SK-N-SH (cell line): Measurements from ENCODE around the gene CHCHD3. TPM values are rescaled to one million over a fixed set of nuclear protein-coding genes. Genes with fewer than 3 reads are reported as not detected.

Experiments
- CTCF ChIA-PET: fragments of 300-600, 350-600 bp; formaldehyde crosslinking; extraction: SDS; loops from one replicate; lab custom pipeline; 2021; lab: Yijun Ruan, JAX
- POLR2A ChIA-PET: fragments of 350-600 bp; sonication (Branson Sonifier 250); formaldehyde crosslinking; extraction: SDS; loops from one replicate; lab custom pipeline; 2020; ENCODE audit warnings: antibody characterized with exemption, inconsistent platforms; lab: Yijun Ruan, JAX
- DNase-seq: peaks from one replicate; pipeline ENCODE4 v3.0.0; 2012
- H2AFZ ChIP-seq: fragments of 200-600 bp; sonication (generic); 2 replicates; pipeline ENCODE4 v1.8.1; 2016; ENCODE audit warnings: antibody characterized with exemption, mild to moderate bottlenecking, low read depth
- H3F3A ChIP-seq: fragments of 200-600 bp; sonication (generic); replicated peaks from 2 replicates; pipeline ENCODE3; 2016; ENCODE audit warnings: antibody characterized with exemption, mild to moderate bottlenecking; ENCODE audit not compliant: insufficient read depth
- H3K27ac ChIP-seq, 2 experiments: fragments of 200-500 bp in 1 of 2; fragments of 200-600 bp in 1 of 2; sonication (Bioruptor generic) in 1 of 2; sonication (generic), shearing (Covaris generic) in 1 of 2; 2 replicates each; pipeline versions ENCODE4 v1.5.1 to v1.6.1; 2014 to 2016; ENCODE audit warnings: low read depth in 2 of 2, inconsistent platforms in 1 of 2, low read length in 1 of 2, mild to moderate bottlenecking in 1 of 2, mixed read lengths in 1 of 2
- H3K27me3 ChIP-seq: fragments of 200-600 bp; sonication (generic), shearing (Covaris generic); 2 replicates; pipeline ENCODE4 v1.6.1; 2016; ENCODE audit warnings: mixed run types; ENCODE audit not compliant: insufficient read depth
- H3K36me3 ChIP-seq, 2 experiments: fragments of 200-500 bp in 1 of 2; fragments of 200-600 bp in 1 of 2; sonication (Bioruptor generic) in 1 of 2; sonication (generic) in 1 of 2; replicated peaks in 1 of 2; 2 replicates each; pipeline versions ENCODE3 to v1.5.1; 2014 to 2016; ENCODE audit warnings: low read length in 1 of 2, mild to moderate bottlenecking in 1 of 2; ENCODE audit not compliant: insufficient read depth in 2 of 2, control insufficient read depth in 1 of 2
- H3K4me1 ChIP-seq, 2 experiments: fragments of 200-500 bp in 1 of 2; fragments of 200-600 bp in 1 of 2; sonication (Bioruptor generic) in 1 of 2; sonication (generic), shearing (Covaris generic) in 1 of 2; 2 replicates each; pipeline versions ENCODE4 v1.5.1 to v1.6.1; 2014 to 2016; ENCODE audit warnings: low read depth in 1 of 2, low read length in 1 of 2, mixed run types in 1 of 2; ENCODE audit not compliant: insufficient read depth in 2 of 2, control insufficient read depth in 1 of 2
- H3K4me2 ChIP-seq: fragments of 200-600 bp; sonication (generic), shearing (Covaris generic); 2 replicates; pipeline ENCODE4 v1.6.1; 2017; ENCODE audit warnings: mixed run types
- H3K4me3 ChIP-seq, 2 experiments: fragments of 200-500 bp in 1 of 2; fragments of 200-600 bp in 1 of 2; sonication (Bioruptor generic) in 1 of 2; sonication (generic), shearing (Covaris generic) in 1 of 2; 2 replicates each; pipeline versions ENCODE4 v1.5.1 to v1.8.1; 2014 to 2016; ENCODE audit warnings: low read depth in 2 of 2, inconsistent platforms in 1 of 2, low read length in 1 of 2, mild to moderate bottlenecking in 1 of 2, mixed read lengths in 1 of 2, moderate library complexity in 1 of 2
- H3K79me2 ChIP-seq: fragments of 200-600 bp; sonication (generic); 2 replicates; pipeline ENCODE4 v1.8.1; 2017; ENCODE audit warnings: mild to moderate bottlenecking; ENCODE audit not compliant: insufficient read depth
- H3K9ac ChIP-seq: fragments of 200-600 bp; sonication (generic); 2 replicates; pipeline ENCODE4 v1.6.1; 2017; ENCODE audit warnings: mixed run types
- H3K9me2 ChIP-seq: fragments of 200-600 bp; sonication (generic); 2 replicates; pipeline ENCODE4 v1.6.1; 2017; ENCODE audit warnings: mixed run types
- H3K9me3 ChIP-seq: fragments of 200-600 bp; sonication (generic); 2 replicates; pipeline ENCODE4 v1.6.1; 2017; ENCODE audit warnings: mixed run types, mild to moderate bottlenecking, moderate library complexity
- H4K20me1 ChIP-seq: fragments of 200-600 bp; sonication (generic); 2 replicates; pipeline ENCODE4 v1.6.1; 2017; ENCODE audit warnings: mild to moderate bottlenecking, mixed run types; ENCODE audit not compliant: insufficient read depth
- CHD2 ChIP-seq: fragments of 150-350 bp; IDR thresholded peaks from 2 replicates; pipeline ENCODE4 v1.6.1; 2018; ENCODE audit warnings: low read length; ENCODE audit not compliant: partially characterized antibody
- ELF1 ChIP-seq: IDR thresholded peaks from 2 replicates; pipeline ENCODE4 v1.4.0; 2012
- EZH2phosphoT487 ChIP-seq: fragments of 200-600 bp; sonication (generic); IDR thresholded peaks from 2 replicates; pipeline ENCODE4 v1.6.1; 2017; ENCODE audit warnings: low read depth, mixed run types, mild to moderate bottlenecking, antibody characterized with exemption, moderate library complexity, borderline replicate concordance
- FOXJ3 ChIP-seq: sonication (generic); formaldehyde crosslinking; IDR thresholded peaks from 2 replicates; pipeline ENCODE4 v1.5.1; 2020; ENCODE audit warnings: mild to moderate bottlenecking, missing genetic modification reagents
- NFIC ChIP-seq: IDR thresholded peaks from 2 replicates; pipeline ENCODE4 v1.4.0; 2012; ENCODE audit warnings: borderline replicate concordance
- NRF1 ChIP-seq: IDR thresholded peaks from 2 replicates; pipeline ENCODE4 v1.6.1; 2012; ENCODE audit warnings: low read depth, mild to moderate bottlenecking, low read length
- POLR2AphosphoS5 ChIP-seq: IDR thresholded peaks from 2 replicates; pipeline ENCODE4 v1.6.1; 2012; ENCODE audit warnings: low read depth, low read length
- RAD21 ChIP-seq: IDR thresholded peaks from 2 replicates; pipeline ENCODE4 v1.6.1; 2012; ENCODE audit warnings: mild to moderate bottlenecking, low read length
- RXRA ChIP-seq: IDR thresholded peaks from 2 replicates; pipeline ENCODE4 v1.4.0; 2012; ENCODE audit warnings: low read depth, mild to moderate bottlenecking, borderline replicate concordance
- TCF12 ChIP-seq: IDR thresholded peaks from 2 replicates; pipeline ENCODE4 v1.4.0; 2012
- TEAD4 ChIP-seq: IDR thresholded peaks from 2 replicates; pipeline ENCODE4 v1.4.0; 2012; ENCODE audit warnings: mild to moderate bottlenecking, borderline replicate concordance; ENCODE audit not compliant: insufficient read depth
- YY1 ChIP-seq: IDR thresholded peaks from 2 replicates; pipeline ENCODE4 v1.4.0; 2012; ENCODE audit warnings: low read depth, mild to moderate bottlenecking
- WGBS: methylation state at CpG from one replicate; pipeline ENCODE4 v1.1.6; 2017; ENCODE audit warnings: low lambda C conversion rate; 5-methylcytosine and 5-hydroxymethylcytosine counted together
- polyA plus RNA-seq, 3 experiments: library from polyadenylated mRNA; depleted of rRNA; stranded (reverse); fragments of >200 nt; gene quantifications; 2 replicates each; pipeline ENCODE4 v1.2.3, GENCODE V29; 2012
- TF ChIP-seq, protein P1 (sequence below): IDR thresholded peaks from 2 replicates; pipeline ENCODE4 v1.6.1; 2012; ENCODE audit warnings: mild to moderate bottlenecking, low read depth, low read length, moderate library complexity
- TF ChIP-seq, protein P2 (sequence below): fragments of 200-600 bp; sonication (generic); IDR thresholded peaks from 2 replicates; pipeline ENCODE4 v1.6.1; 2017; ENCODE audit warnings: antibody characterized with exemption, mild to moderate bottlenecking, moderate library complexity
- TF ChIP-seq, protein P3 (sequence below): IDR thresholded peaks from 2 replicates; pipeline ENCODE4 v1.4.0; 2012; ENCODE audit warnings: low read depth, borderline replicate concordance
- TF ChIP-seq, protein P4 (sequence below): fragments of 150-350 bp; IDR thresholded peaks from 2 replicates; pipeline ENCODE4 v1.6.1; 2016; ENCODE audit warnings: mild to moderate bottlenecking, low read depth, low read length
- TF ChIP-seq, protein P5 (sequence below): IDR thresholded peaks from 2 replicates; pipeline ENCODE4 v1.4.0; 2012; ENCODE audit warnings: low read depth, borderline replicate concordance

Gene CHCHD3
- polyA plus RNA-seq, 1 of the 3 experiments (the other 2 are of a cell fraction) = 97.1 TPM

DNA sequence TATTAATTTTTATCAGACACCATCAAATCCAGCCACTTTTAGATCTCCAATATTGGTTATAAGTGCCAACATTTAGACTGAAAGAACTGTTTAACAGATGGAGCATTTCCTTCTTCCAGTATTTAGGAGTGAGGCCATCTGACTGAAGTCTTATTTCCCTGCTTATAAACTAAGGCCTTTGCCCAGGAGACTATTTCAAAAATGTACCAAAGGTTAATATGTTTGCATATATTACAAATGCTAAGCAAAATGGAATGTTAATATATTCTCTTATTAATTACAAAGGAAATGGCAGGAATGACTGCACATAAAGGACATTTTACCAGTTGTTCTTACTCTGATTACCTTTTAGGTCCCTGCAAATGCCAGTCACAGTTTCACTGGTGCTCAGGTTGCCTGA, 266.8 kb downstream of the CHCHD3 start:
- H3K4me1 ChIP-seq = peaks cover 11 to 12% of the 10 kb centered on the region in 2 experiments; a peak in 3 of 4 replicates
- peak overlapping the region in 1 of 2 experiments; percentile 15; a peak in 1 of 4 replicates for H3K27ac ChIP-seq
- H3K27me3 ChIP-seq = no peaks in the 10 kb centered on the region
- TF ChIP-seq, protein P1, sequence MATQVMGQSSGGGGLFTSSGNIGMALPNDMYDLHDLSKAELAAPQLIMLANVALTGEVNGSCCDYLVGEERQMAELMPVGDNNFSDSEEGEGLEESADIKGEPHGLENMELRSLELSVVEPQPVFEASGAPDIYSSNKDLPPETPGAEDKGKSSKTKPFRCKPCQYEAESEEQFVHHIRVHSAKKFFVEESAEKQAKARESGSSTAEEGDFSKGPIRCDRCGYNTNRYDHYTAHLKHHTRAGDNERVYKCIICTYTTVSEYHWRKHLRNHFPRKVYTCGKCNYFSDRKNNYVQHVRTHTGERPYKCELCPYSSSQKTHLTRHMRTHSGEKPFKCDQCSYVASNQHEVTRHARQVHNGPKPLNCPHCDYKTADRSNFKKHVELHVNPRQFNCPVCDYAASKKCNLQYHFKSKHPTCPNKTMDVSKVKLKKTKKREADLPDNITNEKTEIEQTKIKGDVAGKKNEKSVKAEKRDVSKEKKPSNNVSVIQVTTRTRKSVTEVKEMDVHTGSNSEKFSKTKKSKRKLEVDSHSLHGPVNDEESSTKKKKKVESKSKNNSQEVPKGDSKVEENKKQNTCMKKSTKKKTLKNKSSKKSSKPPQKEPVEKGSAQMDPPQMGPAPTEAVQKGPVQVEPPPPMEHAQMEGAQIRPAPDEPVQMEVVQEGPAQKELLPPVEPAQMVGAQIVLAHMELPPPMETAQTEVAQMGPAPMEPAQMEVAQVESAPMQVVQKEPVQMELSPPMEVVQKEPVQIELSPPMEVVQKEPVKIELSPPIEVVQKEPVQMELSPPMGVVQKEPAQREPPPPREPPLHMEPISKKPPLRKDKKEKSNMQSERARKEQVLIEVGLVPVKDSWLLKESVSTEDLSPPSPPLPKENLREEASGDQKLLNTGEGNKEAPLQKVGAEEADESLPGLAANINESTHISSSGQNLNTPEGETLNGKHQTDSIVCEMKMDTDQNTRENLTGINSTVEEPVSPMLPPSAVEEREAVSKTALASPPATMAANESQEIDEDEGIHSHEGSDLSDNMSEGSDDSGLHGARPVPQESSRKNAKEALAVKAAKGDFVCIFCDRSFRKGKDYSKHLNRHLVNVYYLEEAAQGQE = no peak
- TF ChIP-seq FOXJ3 (CRISPR knock-in tag) (no peak), TCF12 (no peak), RXRA (no peak), CHD2 (no peak)
- TF ChIP-seq, protein P2, sequence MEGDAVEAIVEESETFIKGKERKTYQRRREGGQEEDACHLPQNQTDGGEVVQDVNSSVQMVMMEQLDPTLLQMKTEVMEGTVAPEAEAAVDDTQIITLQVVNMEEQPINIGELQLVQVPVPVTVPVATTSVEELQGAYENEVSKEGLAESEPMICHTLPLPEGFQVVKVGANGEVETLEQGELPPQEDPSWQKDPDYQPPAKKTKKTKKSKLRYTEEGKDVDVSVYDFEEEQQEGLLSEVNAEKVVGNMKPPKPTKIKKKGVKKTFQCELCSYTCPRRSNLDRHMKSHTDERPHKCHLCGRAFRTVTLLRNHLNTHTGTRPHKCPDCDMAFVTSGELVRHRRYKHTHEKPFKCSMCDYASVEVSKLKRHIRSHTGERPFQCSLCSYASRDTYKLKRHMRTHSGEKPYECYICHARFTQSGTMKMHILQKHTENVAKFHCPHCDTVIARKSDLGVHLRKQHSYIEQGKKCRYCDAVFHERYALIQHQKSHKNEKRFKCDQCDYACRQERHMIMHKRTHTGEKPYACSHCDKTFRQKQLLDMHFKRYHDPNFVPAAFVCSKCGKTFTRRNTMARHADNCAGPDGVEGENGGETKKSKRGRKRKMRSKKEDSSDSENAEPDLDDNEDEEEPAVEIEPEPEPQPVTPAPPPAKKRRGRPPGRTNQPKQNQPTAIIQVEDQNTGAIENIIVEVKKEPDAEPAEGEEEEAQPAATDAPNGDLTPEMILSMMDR = no peak
- no peaks in the 10 kb centered on the region for H3K9me3 ChIP-seq
- ChIA-PET CTCF (no interaction called here), POLR2A (no interaction called here)
- no peak for DNase-seq
- H3F3A ChIP-seq = peaks cover 10% of the 10 kb centered on the region
- no peaks in the 10 kb centered on the region for H3K9me2 ChIP-seq
- no peak overlapping the region for H3K9ac ChIP-seq
- no peak overlapping the region for H3K4me3 ChIP-seq
- H3K36me3 ChIP-seq = peaks cover 4 to 11% of the 10 kb centered on the region in 2 experiments
- no peaks in the 10 kb centered on the region for H3K79me2 ChIP-seq
- H2AFZ ChIP-seq = no peak overlapping the region
- H3K4me2 ChIP-seq = no peak overlapping the region
- H4K20me1 ChIP-seq = no peaks in the 10 kb centered on the region; the same call in 1 of the 2 replicates

DNA sequence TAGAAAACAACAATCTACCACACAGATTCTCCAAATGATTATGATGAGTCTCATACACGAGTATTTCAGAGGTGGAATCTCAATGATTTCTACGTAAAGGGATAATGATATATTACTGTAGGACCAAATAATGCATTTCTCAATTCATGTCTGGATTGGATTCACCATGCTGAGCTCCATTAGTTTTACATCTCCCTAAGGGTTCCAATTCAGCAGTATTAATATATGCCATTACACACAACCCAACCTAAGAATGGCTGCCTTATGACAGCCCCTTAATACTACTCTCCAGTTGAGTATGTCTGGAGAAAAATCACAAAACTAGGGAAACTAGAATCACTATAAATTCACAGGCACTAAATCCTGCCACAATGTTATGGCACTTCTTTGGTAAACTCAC, 271.3 kb downstream of the CHCHD3 start:
- WGBS = 96% methylated on average over 2 of the region's 2 CpGs
- Histone ChIP-seq H3K27me3 (no peaks in the 10 kb centered on the region), H3K36me3 (peaks cover 7 to 10% of the 10 kb centered on the region in 2 experiments), H3K9me2 (no peaks in the 10 kb centered on the region), H3K4me3 (no peak overlapping the region), H3K9ac (no peak overlapping the region), H3K79me2 (no peaks in the 10 kb centered on the region), H3K4me1 (peaks cover under 1 to 4% of the 10 kb centered on the region in 2 experiments; a peak in 2 of 4 replicates), H3F3A (no peaks in the 10 kb centered on the region), H3K9me3 (no peaks in the 10 kb centered on the region), H4K20me1 (no peaks in the 10 kb centered on the region), H3K4me2 (no peak overlapping the region), H3K27ac (no peak overlapping the region), H2AFZ (no peak overlapping the region)
- ChIA-PET CTCF (no interaction called here), POLR2A (no interaction called here)
- DNase-seq = no peak
- TF ChIP-seq, protein P3, sequence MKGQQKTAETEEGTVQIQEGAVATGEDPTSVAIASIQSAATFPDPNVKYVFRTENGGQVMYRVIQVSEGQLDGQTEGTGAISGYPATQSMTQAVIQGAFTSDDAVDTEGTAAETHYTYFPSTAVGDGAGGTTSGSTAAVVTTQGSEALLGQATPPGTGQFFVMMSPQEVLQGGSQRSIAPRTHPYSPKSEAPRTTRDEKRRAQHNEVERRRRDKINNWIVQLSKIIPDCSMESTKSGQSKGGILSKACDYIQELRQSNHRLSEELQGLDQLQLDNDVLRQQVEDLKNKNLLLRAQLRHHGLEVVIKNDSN = no peak
- TF ChIP-seq YY1 (no peak), ELF1 (no peak), RXRA (no peak), RAD21 (no peak), POLR2AphosphoS5 (no peak), FOXJ3 (CRISPR knock-in tag) (no peak), NFIC (no peak), EZH2phosphoT487 (no peak), NRF1 (no peak), TEAD4 (no peak)
- TF ChIP-seq, protein P4, sequence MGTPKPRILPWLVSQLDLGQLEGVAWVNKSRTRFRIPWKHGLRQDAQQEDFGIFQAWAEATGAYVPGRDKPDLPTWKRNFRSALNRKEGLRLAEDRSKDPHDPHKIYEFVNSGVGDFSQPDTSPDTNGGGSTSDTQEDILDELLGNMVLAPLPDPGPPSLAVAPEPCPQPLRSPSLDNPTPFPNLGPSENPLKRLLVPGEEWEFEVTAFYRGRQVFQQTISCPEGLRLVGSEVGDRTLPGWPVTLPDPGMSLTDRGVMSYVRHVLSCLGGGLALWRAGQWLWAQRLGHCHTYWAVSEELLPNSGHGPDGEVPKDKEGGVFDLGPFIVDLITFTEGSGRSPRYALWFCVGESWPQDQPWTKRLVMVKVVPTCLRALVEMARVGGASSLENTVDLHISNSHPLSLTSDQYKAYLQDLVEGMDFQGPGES = no peak
- TF ChIP-seq, protein P5, sequence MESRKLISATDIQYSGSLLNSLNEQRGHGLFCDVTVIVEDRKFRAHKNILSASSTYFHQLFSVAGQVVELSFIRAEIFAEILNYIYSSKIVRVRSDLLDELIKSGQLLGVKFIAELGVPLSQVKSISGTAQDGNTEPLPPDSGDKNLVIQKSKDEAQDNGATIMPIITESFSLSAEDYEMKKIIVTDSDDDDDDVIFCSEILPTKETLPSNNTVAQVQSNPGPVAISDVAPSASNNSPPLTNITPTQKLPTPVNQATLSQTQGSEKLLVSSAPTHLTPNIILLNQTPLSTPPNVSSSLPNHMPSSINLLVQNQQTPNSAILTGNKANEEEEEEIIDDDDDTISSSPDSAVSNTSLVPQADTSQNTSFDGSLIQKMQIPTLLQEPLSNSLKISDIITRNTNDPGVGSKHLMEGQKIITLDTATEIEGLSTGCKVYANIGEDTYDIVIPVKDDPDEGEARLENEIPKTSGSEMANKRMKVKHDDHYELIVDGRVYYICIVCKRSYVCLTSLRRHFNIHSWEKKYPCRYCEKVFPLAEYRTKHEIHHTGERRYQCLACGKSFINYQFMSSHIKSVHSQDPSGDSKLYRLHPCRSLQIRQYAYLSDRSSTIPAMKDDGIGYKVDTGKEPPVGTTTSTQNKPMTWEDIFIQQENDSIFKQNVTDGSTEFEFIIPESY = no peak
